Measurements from ENCODE around the gene NDUFAF8.

Gene NDUFAF8

GRCh38 chr17:81240761-81241160 is 1.6 kb downstream of the NDUFAF8 start:
- DNase-seq = no peak

GRCh38 chr17:81241203-81241602 is 2.1 kb downstream of the NDUFAF8 start:
- no peak for DNase-seq

GRCh38 chr17:81241648-81242420 is 2.7 kb downstream of the NDUFAF8 start:
- DNase-seq = peak; percentile 75 to 76

DNA sequence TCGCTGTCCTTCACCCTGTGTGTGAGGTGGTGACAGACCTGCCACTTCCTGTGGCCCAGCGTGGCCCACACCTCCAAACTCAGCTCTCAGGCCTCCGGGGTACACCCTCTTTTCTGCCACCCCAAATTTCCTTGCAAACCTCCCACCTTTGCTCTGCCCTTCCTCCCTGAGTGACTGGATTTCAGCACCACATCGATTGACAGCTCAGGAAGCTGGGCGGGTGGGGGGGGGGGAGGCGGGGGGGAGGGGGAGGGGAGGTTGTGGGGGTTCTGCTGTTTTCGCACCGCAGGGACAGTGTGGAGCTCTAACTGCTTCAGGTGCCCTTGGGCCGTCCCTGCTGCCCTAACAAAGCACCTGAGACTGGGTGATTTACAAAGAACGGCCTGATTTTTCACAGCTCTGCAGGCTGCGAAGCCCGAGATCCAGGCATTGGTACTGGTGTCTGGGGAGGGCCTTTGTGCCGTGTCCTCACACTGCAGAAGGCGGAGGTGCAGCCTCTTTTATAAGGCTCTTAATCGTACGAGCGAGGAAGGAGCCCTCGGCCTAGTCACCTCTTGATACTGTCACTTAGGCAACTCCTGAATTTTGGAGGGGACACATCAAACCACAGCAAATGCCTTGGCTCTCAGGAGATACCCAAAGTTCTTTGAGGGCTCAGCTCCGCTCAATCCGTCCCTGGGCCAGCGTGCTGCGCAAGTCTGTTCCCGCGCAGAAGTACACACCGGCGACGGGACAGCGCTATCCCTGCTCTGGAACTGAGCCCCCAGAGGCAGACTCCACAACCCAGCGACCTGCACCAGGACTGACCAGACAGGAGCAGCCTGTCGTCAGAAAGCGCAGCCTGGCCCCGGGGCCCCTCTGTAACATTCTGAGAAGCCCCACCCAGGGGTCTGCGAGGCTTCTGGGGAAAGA is 3.6 kb downstream of the NDUFAF8 start:
- no peak for DNase-seq

GRCh38 chr17:81243333-81243664 is 4.2 kb downstream of the NDUFAF8 start:
- DNase-seq = no peak

GRCh38 chr17:81244358-81245023 is 5.4 kb downstream of the NDUFAF8 start:
- no peak for DNase-seq

- no peak for DNase-seq
Observed at GRCh38 chr17:81245024-81245664, 6.0 kb downstream of the NDUFAF8 start.

- no peak for DNase-seq
Observed at GRCh38 chr17:81245665-81246342, 6.7 kb downstream of the NDUFAF8 start.

DNA sequence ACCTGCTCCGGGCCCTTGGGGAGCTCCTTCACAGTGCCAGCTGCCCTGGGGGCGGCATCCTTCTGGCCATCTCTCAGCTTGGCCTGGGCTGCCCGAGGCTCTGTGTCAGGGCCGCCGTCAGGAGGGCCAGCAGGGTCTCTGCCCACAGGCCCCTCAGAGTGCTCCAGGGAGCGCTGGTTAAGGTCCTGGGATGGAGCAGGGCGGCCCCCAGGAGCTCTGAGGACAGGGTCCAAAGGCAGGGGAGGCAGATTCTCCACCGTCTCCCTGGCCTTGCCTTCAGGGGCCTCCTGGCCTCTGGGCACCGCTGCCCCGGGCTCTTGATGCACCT is 7.2 kb downstream of the NDUFAF8 start:
- DNase-seq = no peak

DNA sequence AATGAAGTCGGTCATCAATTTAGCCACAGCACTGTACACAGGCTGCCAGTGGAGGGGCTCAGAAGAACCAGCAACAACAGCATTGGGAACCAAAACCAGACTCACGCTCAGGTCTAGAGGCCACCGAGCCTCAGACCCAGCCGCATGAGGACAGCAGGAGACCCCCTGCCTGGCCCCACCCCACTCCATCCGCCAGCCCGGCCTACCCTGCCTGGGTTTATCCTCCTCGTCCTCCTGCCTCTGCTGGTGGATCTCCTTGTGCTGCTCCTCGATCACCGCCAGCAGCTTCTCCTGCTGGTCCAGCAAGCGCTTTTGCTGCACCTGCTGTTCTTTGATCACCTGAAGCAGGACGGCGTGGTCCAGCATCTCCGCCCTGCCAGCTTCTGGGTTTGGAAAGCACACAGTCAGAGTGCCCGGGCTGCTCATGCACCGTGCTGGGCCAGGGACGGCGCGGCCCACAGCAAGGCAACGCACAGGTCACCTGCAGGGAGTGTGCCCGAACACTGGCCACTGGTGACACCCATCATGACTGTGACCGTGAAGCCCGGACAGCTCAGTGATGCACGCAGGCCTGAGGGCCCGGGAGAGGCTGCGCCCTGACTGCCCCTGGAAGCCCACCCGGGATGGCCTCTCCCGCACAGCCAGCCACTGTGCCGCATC is 7.7 kb downstream of the NDUFAF8 start:
- no peak for DNase-seq

GRCh38 chr17:81247339-81247990 is 8.3 kb downstream of the NDUFAF8 start:
- no peak for DNase-seq

GRCh38 chr17:81248649-81249048 is 9.5 kb downstream of the NDUFAF8 start:
- no peak for DNase-seq

GRCh38 chr17:81249223-81250040 is 10.3 kb downstream of the NDUFAF8 start:
- DNase-seq = no peak

- DNase-seq = no peak
Observed at GRCh38 chr17:81250286-81251093, 11.4 kb downstream of the NDUFAF8 start.

GRCh38 chr17:81251094-81251708 is 12.1 kb downstream of the NDUFAF8 start:
- DNase-seq = no peak

DNA sequence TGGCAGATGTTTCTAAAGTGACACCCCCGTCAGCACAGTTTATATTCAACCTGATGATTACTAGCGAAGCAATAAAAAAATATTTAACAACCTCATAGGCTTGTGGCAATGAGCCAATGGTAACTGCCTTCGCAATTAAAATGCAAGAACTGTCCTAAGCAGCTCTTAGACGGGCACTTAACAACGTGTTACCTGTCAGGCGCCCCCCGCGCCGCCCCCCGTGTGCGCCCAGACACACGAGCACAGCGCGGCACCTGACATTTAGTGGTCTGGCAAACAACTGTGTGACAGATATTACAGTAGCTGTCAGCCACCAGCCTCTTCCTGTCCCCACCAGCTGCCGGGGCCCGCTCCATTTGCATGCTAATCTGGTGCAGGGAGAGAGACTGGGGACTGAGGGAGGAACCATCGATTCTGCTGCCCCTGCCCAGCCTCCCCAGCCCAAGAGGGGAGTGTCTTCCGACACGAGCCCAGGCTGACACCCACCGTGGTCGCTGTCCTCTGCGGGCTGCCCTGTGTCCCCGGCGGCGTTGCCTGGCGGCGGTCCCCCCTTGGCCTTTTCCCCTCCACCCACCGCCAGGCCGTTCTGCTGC is 12.7 kb downstream of the NDUFAF8 start:
- no peak for DNase-seq

GRCh38 chr17:81252326-81252986 is 13.3 kb downstream of the NDUFAF8 start:
- DNase-seq = no peak

- no peak for DNase-seq
Observed at GRCh38 chr17:81252987-81253329, 13.8 kb downstream of the NDUFAF8 start.

Measured in stimulated activated CD4-positive, alpha-beta T cell treated with anti-CD3 and anti-CD28 coated beads, Interleukin-2, amount 100 ng/mL, for 24 hours (primary cell).